Panc1 (cell line): ENCODE measurements around the gene DCC. TPM values are rescaled to one million over a fixed set of nuclear protein-coding genes. Genes with fewer than 3 reads are reported as not detected.

ENCODE experiments used
- ATAC-seq: fragments of 200-7000 bp; cut with Tn5 transposase; 2 replicates; pipeline ENCODE4 v1.9.1; 2020; ENCODE audit warnings: mild to moderate bottlenecking, moderate library complexity
- BruUV-seq: library from RNA; stranded (reverse); fragments of 400-500 nt; replicated peaks from 2 replicates; lab custom pipeline; 2021; lab: Mats Ljungman, UMichigan
- CTCF ChIA-PET: fragments of 300-600 bp; sonication (Branson Sonifier 250); formaldehyde crosslinking; loops from one replicate; lab custom pipeline; 2022; ENCODE audit warnings: antibody characterized with exemption; lab: Charles Lee
- POLR2A ChIA-PET: fragments of 300-600 bp; sonication (Branson Sonifier 250); formaldehyde crosslinking; loops from one replicate; lab custom pipeline; 2022; ENCODE audit warnings: antibody characterized with exemption; lab: Charles Lee
- DNase-seq: peaks from one replicate; pipeline ENCODE4 v3.0.0-alpha.2; 2010; ENCODE audit warnings: low read depth, low spot score
- H3K27ac ChIP-seq: 2 replicates; pipeline ENCODE4 v1.5.1; 2011; ENCODE audit warnings: mild to moderate bottlenecking, low read length, inconsistent platforms
- H3K27me3 ChIP-seq: fragments of 200-500 bp; sonication (Bioruptor generic); 2 replicates; pipeline ENCODE4 v1.6.0; 2014; ENCODE audit warnings: low read length, inconsistent platforms; ENCODE audit not compliant: control insufficient read depth, insufficient read depth
- H3K36me3 ChIP-seq: fragments of 200-500 bp; sonication (Bioruptor generic); 2 replicates; pipeline ENCODE4 v1.5.1; 2014; ENCODE audit warnings: inconsistent platforms, mild to moderate bottlenecking, low read length, moderate library complexity; ENCODE audit not compliant: control insufficient read depth, insufficient read depth
- H3K4me1 ChIP-seq: 2 replicates; pipeline ENCODE4 v1.5.1; 2011; ENCODE audit warnings: inconsistent platforms, mild to moderate bottlenecking, low read length, moderate library complexity; ENCODE audit not compliant: control insufficient read depth, insufficient read depth
- H3K4me3 ChIP-seq, 2 experiments: 2 replicates each; pipeline ENCODE4 v1.5.1; 2011 to 2012; ENCODE audit warnings: low read depth in 2 of 2, low read length in 2 of 2, mild to moderate bottlenecking in 2 of 2, inconsistent platforms in 1 of 2, moderate library complexity in 1 of 2
- H3K9me3 ChIP-seq: fragments of 200-500 bp; sonication (Bioruptor generic); 2 replicates; pipeline ENCODE4 v1.5.1; 2014; ENCODE audit warnings: low read depth, mild to moderate bottlenecking, inconsistent platforms, low read length, moderate library complexity; ENCODE audit not compliant: control insufficient read depth, insufficient read depth
- CTCF ChIP-seq: fragments of 450-650 bp; IDR thresholded peaks from 2 replicates; pipeline ENCODE4 v1.5.1; 2017; ENCODE audit warnings: mild to moderate bottlenecking
- POLR2AphosphoS5 ChIP-seq: IDR thresholded peaks from 2 replicates; pipeline ENCODE4 v1.6.1; 2012; ENCODE audit warnings: mild to moderate bottlenecking, low read depth, low read length, moderate library complexity
- REST ChIP-seq, 2 experiments: IDR thresholded peaks; 2 replicates each; pipeline ENCODE4 v1.6.1; 2011 to 2012; ENCODE audit warnings: low read depth in 2 of 2, control low read depth in 1 of 2, low read length in 1 of 2, mild to moderate bottlenecking in 1 of 2, moderate library complexity in 1 of 2; ENCODE audit not compliant: insufficient read depth in 1 of 2
- SIN3A ChIP-seq: IDR thresholded peaks from 2 replicates; pipeline ENCODE4 v1.6.1; 2012; ENCODE audit warnings: low read depth, mild to moderate bottlenecking, low read length, moderate library complexity, borderline replicate concordance; ENCODE audit not compliant: insufficient read depth
- TCF7L2 ChIP-seq: IDR thresholded peaks from 2 replicates; pipeline ENCODE4 v1.6.1; 2011; ENCODE audit warnings: mild to moderate bottlenecking, low read depth, low read length, inconsistent platforms
- in situ Hi-C: cut with HindIII; loops from 2 replicates; pipeline ENCODE4 v1.10.0; 2016; ENCODE audit warnings: low sequenced_read_pairs, low pct_unique_long_range_greater_than_20kb
- intact Hi-C: fragments of 100-400 bp; cut with micrococcal nuclease; formaldehyde crosslinking; loops from one replicate; pipeline ENCODE4 v1.10.0; 2022; ENCODE audit not compliant: unreplicated experiment
- total RNA-seq: library from RNA; stranded (reverse); gene quantifications from one replicate; pipeline ENCODE4 v1.2.1, GENCODE V29; 2021; ENCODE audit not compliant: unreplicated experiment

Gene DCC
- total RNA-seq, 1 experiment from 2014 or later: not detected

GRCh38 chr18:52615321-52615720 is 275.3 kb downstream of the DCC start:
- intact Hi-C loops: no loop called here
- Histone ChIP-seq H3K36me3 (no peaks in the 10 kb centered on the region), H3K4me3 (no peak overlapping the region), H3K4me1 (no peaks in the 10 kb centered on the region), H3K27ac (no peak overlapping the region), H3K27me3 (no peaks in the 10 kb centered on the region), H3K9me3 (no peaks in the 10 kb centered on the region)
- DNase-seq (no peak), ATAC-seq (no peak)
- ChIA-PET POLR2A (no interaction called here), CTCF (no interaction called here)
- no TSS peak for BruUV-seq
- TF ChIP-seq SIN3A: no peak
- TF ChIP-seq CTCF: no peak
- TF ChIP-seq REST (IDR thresholded peaks at IDR 0.05; ENCODE audit: insufficient read depth in 1 of 2, low read depth in 2 of 2, low read length in 1 of 2): no peak
- TF ChIP-seq TCF7L2: no peak
- TF ChIP-seq POLR2AphosphoS5: no peak
- in situ Hi-C loops: no loop called here

- in situ Hi-C loops: no loop called here
- BruUV-seq: no TSS peak
- Histone ChIP-seq H3K4me3 (no peak overlapping the region), H3K4me1 (no peaks in the 10 kb centered on the region), H3K9me3 (no peaks in the 10 kb centered on the region), H3K27me3 (no peaks in the 10 kb centered on the region), H3K36me3 (no peaks in the 10 kb centered on the region), H3K27ac (no peak overlapping the region)
- TF ChIP-seq CTCF (no peak), REST (IDR thresholded peaks at IDR 0.05; ENCODE audit: insufficient read depth in 1 of 2, low read depth in 2 of 2, low read length in 1 of 2) (no peak), POLR2AphosphoS5 (no peak), TCF7L2 (no peak), SIN3A (no peak)
- ChIA-PET CTCF (no interaction called here), POLR2A (no interaction called here)
- ATAC-seq: no peak
- intact Hi-C loops: no loop called here
- no peak for DNase-seq
Measured at GRCh38 chr18:52615943-52616342, 275.9 kb downstream of the DCC start.
